IPS-NIHi7 (cell line): ENCODE data around the gene CATSPER3.

Experiments used
- DNase-seq: peaks from one replicate; pipeline ENCODE4 v3.0.0; 2012; ENCODE audit warnings: mixed read lengths; ENCODE audit errors: extremely low spot score

The CATSPER3 gene

GRCh38 chr5:135010502-135011354 is 43.0 kb downstream of the CATSPER3 start:
- no peak for DNase-seq

- DNase-seq, result no peak
Observed at GRCh38 chr5:135011355-135012032, 43.8 kb downstream of the CATSPER3 start.

- DNase-seq, result no peak
Observed at GRCh38 chr5:135012033-135012588, 44.4 kb downstream of the CATSPER3 start.

GRCh38 chr5:135012951-135013391 is 45.3 kb downstream of the CATSPER3 start:
- no peak for DNase-seq

- DNase-seq, result no peak
Observed at GRCh38 chr5:135013445-135013844, 45.7 kb downstream of the CATSPER3 start.

- DNase-seq, result no peak
Observed at GRCh38 chr5:135013947-135014570, 46.4 kb downstream of the CATSPER3 start.

- no peak for DNase-seq
Observed at GRCh38 chr5:135015942-135016341, 48.2 kb downstream of the CATSPER3 start.

- no peak for DNase-seq
Observed at GRCh38 chr5:135016861-135017290, 49.2 kb downstream of the CATSPER3 start.

GRCh38 chr5:135018457-135018856 is 50.8 kb downstream of the CATSPER3 start:
- DNase-seq, result no peak

GRCh38 chr5:135019314-135019713 is 51.6 kb downstream of the CATSPER3 start:
- DNase-seq, result no peak

GRCh38 chr5:135020111-135020895 is 52.6 kb downstream of the CATSPER3 start:
- no peak for DNase-seq

- DNase-seq, result no peak
Observed at GRCh38 chr5:135024956-135025729, 57.4 kb downstream of the CATSPER3 start.

GRCh38 chr5:135025730-135026644 is 58.3 kb downstream of the CATSPER3 start:
- no peak for DNase-seq

- no peak for DNase-seq
Observed at GRCh38 chr5:135026645-135027265, 59.0 kb downstream of the CATSPER3 start.

GRCh38 chr5:135027266-135027696 is 59.6 kb downstream of the CATSPER3 start:
- DNase-seq, result no peak

GRCh38 chr5:135027697-135028615 is 60.2 kb downstream of the CATSPER3 start:
- DNase-seq, result no peak

- peak; percentile 52 for DNase-seq
Observed at GRCh38 chr5:135028791-135029476, 61.2 kb downstream of the CATSPER3 start.
